HS-27A (cell line): Measurements from ENCODE around the gene RAF1.
"Not testable (repeated sequence)": the region's sequence is repeated elsewhere in the genome, so short reads cannot be mapped to it uniquely, and the experiment has no call there.

Experiments
- DNase-seq: peaks from one replicate; pipeline ENCODE4 v3.0.0-alpha.2; 2012; ENCODE audit warnings: low read depth, missing footprints

Gene RAF1

GRCh38 chr3:12558706-12559105 is 105.2 kb downstream of the RAF1 start:
- no peak for DNase-seq

GRCh38 chr3:12557473-12558100 is 106.3 kb downstream of the RAF1 start:
- DNase-seq: no peak

DNA sequence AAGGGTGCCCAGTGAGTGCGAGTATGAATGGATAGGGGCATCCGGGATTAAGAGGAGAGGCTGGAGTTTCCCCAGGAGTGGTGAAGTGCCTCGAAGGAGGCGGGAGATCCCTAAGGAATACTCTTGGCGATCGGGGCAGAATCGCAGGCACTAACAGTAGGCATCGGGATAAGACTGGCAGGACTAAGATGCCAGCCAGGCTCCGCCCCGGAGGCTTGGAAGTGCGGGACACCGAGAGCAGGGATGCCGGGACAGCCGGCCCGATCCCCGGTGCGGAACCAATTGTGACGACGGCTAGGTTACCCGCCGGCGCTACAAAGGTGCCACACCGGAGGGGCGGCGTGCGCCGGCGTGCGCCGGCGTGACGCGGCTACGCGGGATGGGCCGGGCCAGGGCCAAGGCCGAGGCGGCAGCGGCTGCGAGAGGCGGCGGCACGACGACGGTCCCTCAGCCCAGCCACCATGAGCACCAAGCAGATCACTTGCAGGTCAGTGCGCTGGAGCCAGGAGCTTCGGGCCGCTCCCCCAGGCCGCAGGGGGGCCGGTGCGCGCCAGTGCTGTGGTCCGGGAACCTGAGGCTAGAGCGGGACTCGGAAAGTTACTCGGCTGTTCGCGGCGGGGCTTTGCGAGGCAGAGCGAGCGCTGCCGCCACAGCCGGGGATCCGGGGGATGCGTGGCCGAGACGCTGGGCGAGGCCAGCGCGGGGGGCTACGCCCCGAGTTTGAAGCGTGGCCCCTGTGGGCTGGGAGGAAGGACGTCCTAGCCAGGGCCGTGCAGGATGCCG is 107.0 kb downstream of the RAF1 start, which contains the start of gene MKRN2:
Gene MKRN2, plus strand, starts transcription at position 398 of the 783 bp plus-strand sequence. Its CDS starts 64 bp downstream, at position 462.
- peak; percentile 89 for DNase-seq

- DNase-seq: no peak
These were observed 107.6 kb downstream of the RAF1 start for GRCh38 chr3:12556314-12556689.

DNA sequence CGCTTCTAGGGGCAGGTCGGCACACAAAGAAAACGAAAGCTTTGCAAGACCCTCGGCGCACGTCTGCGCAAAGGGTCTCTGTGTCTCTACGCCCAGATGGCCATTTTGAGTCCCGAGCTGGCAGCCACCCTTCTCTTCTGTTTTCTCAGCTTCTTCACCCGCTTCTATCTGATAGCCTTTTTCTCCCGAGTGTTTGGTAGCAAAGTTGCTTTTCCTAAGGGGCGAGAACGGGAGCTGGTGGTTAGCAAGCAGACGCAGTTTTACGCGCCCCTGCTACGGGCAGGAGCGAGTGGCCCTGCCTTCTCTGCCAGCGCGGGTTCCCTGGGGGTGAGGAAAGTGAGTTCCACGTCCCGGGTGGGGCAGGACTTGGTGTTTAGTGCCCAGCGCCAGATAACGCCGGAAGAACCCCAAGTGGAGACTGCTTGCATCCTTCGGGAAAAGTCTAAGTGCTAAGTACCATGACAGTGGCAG is 110.0 kb downstream of the RAF1 start:
- DNase-seq: no peak

DNA sequence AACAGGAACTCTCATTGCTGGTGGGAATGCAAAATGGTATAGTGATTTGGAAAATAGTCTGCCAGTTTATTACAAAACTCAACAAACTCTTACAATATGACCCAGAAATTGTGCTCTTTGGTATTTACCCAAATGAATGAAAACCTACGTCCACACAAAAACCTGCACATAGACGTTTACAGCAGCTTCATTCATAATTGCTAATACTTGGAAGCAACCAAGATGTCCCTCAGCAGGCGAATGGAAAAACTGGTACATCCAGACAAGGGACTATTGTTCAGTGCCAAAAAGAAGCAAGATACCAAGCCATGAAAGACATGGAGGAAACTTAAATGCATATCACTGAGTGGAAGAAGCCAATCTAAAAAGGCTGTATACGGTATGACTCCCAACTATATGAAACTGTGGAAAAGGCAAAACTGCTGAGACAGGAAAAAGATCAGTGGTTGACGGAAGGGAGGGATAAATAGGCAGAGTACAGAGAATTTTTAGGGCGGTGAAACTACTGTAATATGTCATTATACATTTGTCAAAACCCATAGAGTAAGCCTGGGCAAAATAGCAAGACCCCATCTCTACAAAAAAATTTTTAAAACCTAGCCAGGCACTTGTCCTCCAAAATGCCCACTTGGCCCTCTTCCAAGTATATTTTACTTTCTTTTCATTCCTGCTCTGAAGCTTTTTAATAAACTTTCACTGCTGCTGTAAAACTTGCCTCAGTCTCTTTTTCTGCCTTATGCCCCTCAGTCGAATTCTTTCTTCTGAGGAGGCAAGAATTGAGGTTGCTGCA is 113.8 kb downstream of the RAF1 start:
- DNase-seq: no peak

- no peak for DNase-seq
These were observed 118.5 kb downstream of the RAF1 start, which contains the start of gene MKRN2OS for GRCh38 chr3:12545473-12545791. TSS of gene MKRN2OS (minus strand) at chr3:12545499. CDS start at chr3:12545464, 35 bp downstream.

DNA sequence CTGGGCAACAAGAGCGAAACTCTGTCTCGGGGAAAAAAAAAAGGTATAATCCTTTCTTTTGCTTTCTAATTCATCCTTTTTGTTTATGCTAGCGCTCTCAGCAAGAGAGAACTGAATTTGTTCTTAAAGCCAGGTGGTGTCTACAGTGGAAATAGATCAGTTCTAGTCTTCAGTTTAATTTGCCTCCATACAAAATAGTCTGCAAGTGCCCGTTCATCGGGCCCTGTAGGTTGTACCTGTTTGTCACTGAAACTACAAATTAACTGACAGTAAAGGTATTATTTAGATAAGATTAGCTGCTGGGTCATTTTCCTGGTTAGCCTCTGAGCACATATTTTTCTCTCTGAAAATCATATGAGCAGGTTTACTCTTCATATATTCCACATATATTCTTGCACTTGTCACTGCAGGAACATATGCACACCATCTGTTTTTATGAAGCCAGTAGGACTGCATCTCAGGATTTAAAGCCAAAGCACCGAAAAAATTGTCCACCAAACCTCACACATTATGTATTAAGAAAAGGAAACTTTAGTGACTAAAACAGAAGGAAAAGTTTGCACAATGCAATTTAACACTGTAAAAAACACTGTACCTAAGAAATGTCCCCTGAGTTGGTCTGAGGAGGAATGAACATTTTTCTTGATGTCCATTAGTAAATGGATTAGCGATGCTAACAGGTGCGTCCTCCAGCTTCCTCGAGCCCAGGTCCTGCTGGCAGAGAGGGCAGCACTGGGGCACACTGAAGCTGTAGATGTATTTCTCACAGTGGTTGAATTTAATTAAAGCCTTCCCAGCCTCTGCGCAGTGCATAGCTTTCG is 119.1 kb downstream of the RAF1 start:
- no peak for DNase-seq

- not testable (repeated sequence) for DNase-seq
These were observed 120.4 kb downstream of the RAF1 start for GRCh38 chr3:12543497-12543896.

GRCh38 chr3:12541625-12542024 is 122.3 kb downstream of the RAF1 start:
- DNase-seq: no peak

DNA sequence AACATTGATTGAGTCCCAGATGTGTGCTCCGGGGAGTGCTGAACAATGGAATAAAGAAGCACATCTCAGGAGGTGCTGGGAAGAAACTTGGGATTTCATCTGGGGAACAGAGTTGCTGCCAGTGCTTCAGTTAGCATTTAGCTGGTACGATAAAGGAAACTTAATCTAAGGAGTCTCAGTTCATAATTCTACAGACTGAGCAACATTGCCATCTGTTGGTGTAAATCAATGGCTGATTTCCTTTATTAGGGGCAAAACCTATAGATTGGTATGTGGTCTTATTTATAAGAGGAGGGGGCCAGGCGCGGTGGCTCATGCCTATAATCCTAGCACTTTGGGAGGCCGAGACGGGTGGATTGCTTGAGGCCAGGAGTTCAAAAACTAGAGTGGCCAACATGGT is 127.5 kb downstream of the RAF1 start:
- DNase-seq: no peak
